SK-N-MC (cell line): ENCODE data around the gene CAMSAP3.

ENCODE experiments used
- EZH2 ChIP-seq: fragments of 200-600 bp; sonication (generic); IDR thresholded peaks from one replicate; pipeline ENCODE4 v1.6.1; 2017; ENCODE audit warnings: antibody characterized with exemption
- POLR2AphosphoS5 ChIP-seq: IDR thresholded peaks from 2 replicates; pipeline ENCODE4 v1.6.1; 2012; ENCODE audit warnings: mild to moderate bottlenecking, low read depth, low read length, borderline replicate concordance

- TF ChIP-seq EZH2 (no peak), POLR2AphosphoS5 (no peak)
Observed at GRCh38 chr19:7641290-7642276, 45.9 kb downstream of the CAMSAP3 start.
